Right lobe of liver (tissue), 6 donors: ENCODE measurements around the gene FAM177A1. TPM values are rescaled to one million over a fixed set of nuclear protein-coding genes. Genes with fewer than 3 reads are reported as not detected.
A peak's percentile ranks its signal among the peaks of the same experiment; 100 is the strongest.

Source experiments
- ATAC-seq, 4 donors: fragments of 200-7000 bp; cut with Tn5 transposase; one replicate each; pipeline ENCODE4 v1.9.1; 2020; ENCODE audit warnings: mild to moderate bottlenecking in 4 of 4, moderate library complexity in 4 of 4
- DNase-seq, 3 donors: peaks; one replicate each; pipeline ENCODE4 v3.0.0-alpha.2; 2020
- H3K27ac ChIP-seq, 3 donors: fragments of 200-600 bp; one replicate each; pipeline ENCODE4 v1.8.0; 2022
- H3K27me3 ChIP-seq, 2 donors: fragments of 200-600 bp; one replicate each; pipeline ENCODE4 v1.8.0; 2022
- H3K36me3 ChIP-seq, 4 donors: fragments of 200-600 bp; sonication (generic) in 1 of 4; one replicate each; pipeline versions ENCODE4 v1.5.1 to v1.8.0; 2017 to 2022; ENCODE audit warnings: control low read depth in 1 of 4
- H3K4me1 ChIP-seq, 4 donors: fragments of 200-600 bp; sonication (generic) in 1 of 4; one replicate each; pipeline versions ENCODE4 v1.5.1 to v1.8.0; 2017 to 2022; ENCODE audit warnings: control low read depth in 1 of 4
- H3K4me3 ChIP-seq, 3 donors: fragments of 200-600 bp; one replicate each; pipeline ENCODE4 v1.8.0; 2022
- H3K9me3 ChIP-seq, 4 donors: fragments of 200-600 bp; sonication (generic) in 1 of 4; one replicate each; pipeline versions ENCODE4 v1.5.1 to v1.8.0; 2017 to 2022; ENCODE audit warnings: control low read depth in 1 of 4
- CTCF ChIP-seq, 4 donors: fragments of 200-600 bp in 3 of 4; fragments of 450-650 bp in 1 of 4; IDR thresholded peaks; one replicate each; pipeline versions ENCODE4 v1.5.1 to v1.8.0; 2016 to 2022; ENCODE audit warnings: antibody characterized with exemption in 4 of 4, mild to moderate bottlenecking in 2 of 4
- POLR2A ChIP-seq: fragments of 450-650 bp; IDR thresholded peaks from one replicate; pipeline ENCODE4 v1.6.1; 2017; ENCODE audit warnings: antibody characterized with exemption, mild to moderate bottlenecking
- WGBS: methylation state at CpG from one replicate; pipeline ENCODE4 v1.1.6; 2018; ENCODE audit warnings: low coverage, low lambda C conversion rate; ENCODE audit not compliant: insufficient coverage; ENCODE audit errors: missing lambda C conversion rate; 5-methylcytosine and 5-hydroxymethylcytosine counted together
- intact Hi-C, 2 donors: fragments of 100-400 bp; cut with DNase I; formaldehyde crosslinking; loops; one replicate each; pipeline versions ENCODE4 v1.11.2 to v1.14.1; 2022
- total RNA-seq, 6 experiments: library from RNA; depleted of rRNA in 2 of 6; stranded (reverse); fragments of >200 nt in 2 of 6; fragmentation: NEBNext Ultra II Directional in 3 of 6; extraction: Animal tissue kit (Norgen Biotek cat#: 25700) in 3 of 6; gene quantifications; one replicate each; pipeline versions ENCODE4 v1.1.0 to v1.2.4, GENCODE V29; 2016 to 2023
- donor health status: DM: no; HTN: yes; CAD: no.
- donor health status: DM: no; HTN: no; CAD: no.
- donor health status: DM: no; HTN: no; CAD: no.
- donor health status: DM: no; HTN: yes; CAD: no.
- donor health status: DM: no; HTN: yes; CAD: no.

FAM177A1 gene
- total RNA-seq, 6 experiments from 2014 or later, result 44.2 to 48.4 (median 47.2) TPM

GRCh38 chr14:35044939-35045797 is 904 bp upstream of the FAM177A1 start:
- WGBS, result 15% methylated on average over 8 of the region's 8 CpGs
- peak overlapping the region; percentile 80 to 87 (median 84) for H3K4me3 ChIP-seq
- DNase-seq (no peak), ATAC-seq (peak in 1 of 4 donors; percentile 7)
- peaks cover 0 to 26% (median 4%) of the 10 kb centered on the region in 4 donors for H3K4me1 ChIP-seq
- H3K9me3 ChIP-seq, result no peaks in the 10 kb centered on the region
- H3K27me3 ChIP-seq, result no peaks in the 10 kb centered on the region
- TF ChIP-seq POLR2A (no peak), CTCF (IDR thresholded peaks at IDR 0.05) (no peak)
- no peaks in the 10 kb centered on the region for H3K36me3 ChIP-seq
- intact Hi-C loops, result loop anchor here in 1 of 2 donors (5.0 kb wide), 1 partner anchor 77 kb away; the partner anchor contains the start of genes PPP2R3C and PRORP
- H3K27ac ChIP-seq, result peak overlapping the region; percentile 93 to 97 (median 94)

- no peak for TF ChIP-seq CTCF (IDR thresholded peaks at IDR 0.05)
- no peak for TF ChIP-seq POLR2A
- Histone ChIP-seq H3K27me3 (no peaks in the 10 kb centered on the region), H3K36me3 (no peaks in the 10 kb centered on the region), H3K4me3 (peak overlapping the region; percentile 80 to 87 (median 84)), H3K9me3 (no peaks in the 10 kb centered on the region), H3K27ac (peak overlapping the region; percentile 93 to 97 (median 94)), H3K4me1 (peaks cover 0 to 30% (median 7%) of the 10 kb centered on the region in 4 donors)
- WGBS, result 1% methylated on average over 6 of the region's 6 CpGs
- no peak for DNase-seq
- ATAC-seq, result no peak
- intact Hi-C loops, result loop anchor here in 1 of 2 donors (5.0 kb wide), 1 partner anchor 77 kb away; the partner anchor contains the start of genes PPP2R3C and PRORP
These were observed 349 bp upstream of the FAM177A1 start for GRCh38 chr14:35045798-35046047.

- intact Hi-C loops, result loop anchor here in 1 of 2 donors (5.0 kb wide), 1 partner anchor 75 kb away; the partner anchor contains the start of genes PPP2R3C and PRORP
- Histone ChIP-seq H3K36me3 (no peaks in the 10 kb centered on the region), H3K4me3 (peak overlapping the region; percentile 80 to 87 (median 84)), H3K4me1 (peaks cover 0 to 41% (median 10%) of the 10 kb centered on the region in 4 donors), H3K27ac (peak overlapping the region; percentile 93 to 97 (median 94)), H3K9me3 (no peaks in the 10 kb centered on the region), H3K27me3 (no peaks in the 10 kb centered on the region)
- peak; percentile 19 to 41 (median 22) for ATAC-seq
- TF ChIP-seq CTCF (IDR thresholded peaks at IDR 0.05), result no peak
- TF ChIP-seq POLR2A, result no peak
- WGBS, result 21% methylated on average over 18 of the region's 23 CpGs
- DNase-seq, result peak in 1 of 3 donors; percentile 70
These were observed 872 bp downstream of the FAM177A1 start for GRCh38 chr14:35046751-35047536.

GRCh38 chr14:35047976-35048513 is 2.0 kb downstream of the FAM177A1 start:
- intact Hi-C loops, result loop anchor here in 1 of 2 donors (5.0 kb wide), 1 partner anchor 74 kb away; the partner anchor contains the start of genes PPP2R3C and PRORP
- WGBS, result 36% methylated on average over 4 of the region's 4 CpGs
- peak overlapping the region; percentile 24 to 84 (median 80) for H3K4me3 ChIP-seq
- DNase-seq (no peak), ATAC-seq (no peak)
- peaks cover 0 to 9% (median under 1%) of the 10 kb centered on the region in 4 donors for H3K36me3 ChIP-seq
- no peaks in the 10 kb centered on the region for H3K27me3 ChIP-seq
- H3K4me1 ChIP-seq, result peaks cover 0 to 41% (median 10%) of the 10 kb centered on the region in 4 donors
- H3K9me3 ChIP-seq, result no peaks in the 10 kb centered on the region
- no peak for TF ChIP-seq POLR2A
- no peak for TF ChIP-seq CTCF (IDR thresholded peaks at IDR 0.05)
- peak overlapping the region in 1 of 3 donors; percentile 94 for H3K27ac ChIP-seq
